CD14-positive monocyte (primary cell): ENCODE data around the gene GRIK4. TPM values are rescaled to one million over a fixed set of nuclear protein-coding genes. Genes with fewer than 3 reads are reported as not detected.

Experiments used
- DNase-seq, 3 donors: peaks; one replicate each; pipeline ENCODE4 v3.0.0-alpha.2; 2011 to 2022
- H2AFZ ChIP-seq: 2 replicates; pipeline ENCODE4 v1.6.0; 2012; ENCODE audit warnings: mild to moderate bottlenecking, low read depth, low read length, inconsistent platforms; ENCODE audit not compliant: insufficient read depth, poor library complexity, severe bottlenecking
- H3K27ac ChIP-seq, 2 donors: 1 replicate in 1 of 2; 2 replicates in 1 of 2; pipeline ENCODE4 v1.5.1; 2012 to 2013; ENCODE audit warnings: low read length in 2 of 2, control low read depth in 1 of 2, inconsistent platforms in 1 of 2, low read depth in 1 of 2, mild to moderate bottlenecking in 1 of 2
- H3K27me3 ChIP-seq, 2 donors: one replicate each; pipeline versions ENCODE4 v1.6.0 to v1.6.1; 2011 to 2013; ENCODE audit warnings: low read length in 2 of 2; ENCODE audit not compliant: control insufficient read depth in 2 of 2, insufficient read depth in 2 of 2
- H3K36me3 ChIP-seq, 2 donors: replicated peaks in 1 of 2; 1 replicate in 1 of 2; 2 replicates in 1 of 2; pipeline versions ENCODE4 v1.5.1 to v1.6.1; 2012 to 2013; ENCODE audit warnings: low read length in 2 of 2, control low read depth in 1 of 2, inconsistent platforms in 1 of 2, mild to moderate bottlenecking in 1 of 2; ENCODE audit not compliant: insufficient read depth in 2 of 2, control insufficient read depth in 1 of 2
- H3K4me1 ChIP-seq, 2 donors: 1 replicate in 1 of 2; 2 replicates in 1 of 2; pipeline versions ENCODE4 v1.5.1 to v1.6.1; 2012 to 2013; ENCODE audit warnings: low read length in 2 of 2, control low read depth in 1 of 2, inconsistent platforms in 1 of 2, mild to moderate bottlenecking in 1 of 2, moderate library complexity in 1 of 2; ENCODE audit not compliant: insufficient read depth in 2 of 2, control insufficient read depth in 1 of 2
- H3K4me2 ChIP-seq: replicated peaks from 2 replicates; pipeline ENCODE3; 2012; ENCODE audit warnings: low read length, moderate library complexity, mild to moderate bottlenecking; ENCODE audit not compliant: poor library complexity, severe bottlenecking; ENCODE audit errors: extremely low read depth
- H3K4me3 ChIP-seq, 3 experiments: fragments of 200-600 bp in 1 of 3; sonication (generic) in 1 of 3; replicated peaks in 1 of 3; 1 replicate in 2 of 3; 2 replicates in 1 of 3; pipeline ENCODE4 v1.5.1; 2011 to 2013; ENCODE audit warnings: low read length in 3 of 3, mild to moderate bottlenecking in 3 of 3, control low read depth in 2 of 3, low read depth in 2 of 3, inconsistent platforms in 1 of 3, moderate library complexity in 1 of 3
- H3K79me2 ChIP-seq: 2 replicates; pipeline ENCODE4 v1.6.0; 2012; ENCODE audit warnings: mild to moderate bottlenecking, control low read depth, inconsistent platforms, low read length, moderate library complexity; ENCODE audit not compliant: insufficient read depth
- H3K9ac ChIP-seq: 2 replicates; pipeline ENCODE4 v1.6.0; 2017; ENCODE audit warnings: low read length, mild to moderate bottlenecking; ENCODE audit not compliant: insufficient read depth, poor library complexity, severe bottlenecking
- H3K9me3 ChIP-seq, 2 donors: replicated peaks in 1 of 2; 1 replicate in 1 of 2; 2 replicates in 1 of 2; pipeline versions ENCODE4 v1.5.1 to v1.6.1; 2012 to 2013; ENCODE audit warnings: low read length in 2 of 2, control low read depth in 1 of 2; ENCODE audit not compliant: control insufficient read depth in 1 of 2, insufficient read depth in 1 of 2
- H4K20me1 ChIP-seq: 2 replicates; pipeline ENCODE4 v1.6.0; 2012; ENCODE audit warnings: mild to moderate bottlenecking, low read length, control low read depth, moderate library complexity; ENCODE audit not compliant: insufficient read depth
- H3K27ac Mint-ChIP-seq, 7 donors: one replicate each; pipeline ENCODE4 v1.8.0; 2020; ENCODE audit warnings: mild to moderate bottlenecking in 7 of 7, mixed read lengths in 7 of 7, moderate library complexity in 6 of 7, inconsistent platforms in 2 of 7
- H3K27me3 Mint-ChIP-seq, 3 donors: one replicate each; pipeline ENCODE4 v1.8.0; 2021 to 2022; ENCODE audit warnings: low read depth in 3 of 3, mild to moderate bottlenecking in 3 of 3, mixed read lengths in 3 of 3, moderate library complexity in 3 of 3, inconsistent platforms in 1 of 3
- H3K36me3 Mint-ChIP-seq, 2 donors: one replicate each; pipeline ENCODE4 v1.8.0; 2020; ENCODE audit warnings: mixed read lengths in 2 of 2, inconsistent platforms in 1 of 2, mild to moderate bottlenecking in 1 of 2
- H3K4me1 Mint-ChIP-seq: one replicate; pipeline ENCODE4 v1.8.0; 2020; ENCODE audit warnings: mild to moderate bottlenecking, mixed read lengths
- H3K4me3 Mint-ChIP-seq, 2 donors: one replicate each; pipeline ENCODE4 v1.8.0; 2020; ENCODE audit warnings: mild to moderate bottlenecking in 2 of 2, mixed read lengths in 2 of 2, moderate library complexity in 1 of 2
- H3K9me3 Mint-ChIP-seq, 7 donors: one replicate each; pipeline ENCODE4 v1.8.0; 2020 to 2022; ENCODE audit warnings: mixed read lengths in 7 of 7, mild to moderate bottlenecking in 6 of 7, moderate library complexity in 6 of 7, inconsistent platforms in 2 of 7
- CTCF ChIP-seq: fragments of 200-600 bp; IDR thresholded peaks from one replicate; pipeline ENCODE4 v1.8.0; 2022; ENCODE audit warnings: antibody characterized with exemption, mild to moderate bottlenecking
- WGBS: methylation state at CpG from one replicate; pipeline ENCODE4 v1.1.5; 2013; ENCODE audit warnings: missing lambda C conversion rate; ENCODE audit not compliant: insufficient coverage; 5-methylcytosine and 5-hydroxymethylcytosine counted together
- intact Hi-C, 2 donors: fragments of 100-400 bp; cut with micrococcal nuclease; formaldehyde crosslinking; loops; one replicate each; pipeline versions ENCODE4 v1.15.0 to v1.15.1; 2023
- polyA plus RNA-seq, 3 donors: library from polyadenylated mRNA; depleted of rRNA in 1 of 3; unstranded in 2 of 3; stranded (reverse) in 1 of 3; fragments of 300-500 nt in 2 of 3; fragments of >200 nt in 1 of 3; fragmentation: Illumina TruSeq in 2 of 3; gene quantifications; 1 replicate in 2 of 3; 2 replicates in 1 of 3; pipeline ENCODE4 v1.2.3, GENCODE V29; 2012 to 2021

The GRIK4 gene
- polyA plus RNA-seq, 3 donors = not detected

GRCh38 chr11:120545813-120546212 lies 34.3 kb downstream of the GRIK4 start:
- no peaks in the 10 kb centered on the region for H3K79me2 ChIP-seq
- H3K27ac Mint-ChIP-seq = no peak overlapping the region
- no peak for TF ChIP-seq CTCF

GRCh38 chr11:120546312-120547205 lies 35.0 kb downstream of the GRIK4 start:
- H3K27ac ChIP-seq = no peak overlapping the region
- no peak overlapping the region for H3K4me3 ChIP-seq
- H3K4me2 ChIP-seq = no peak overlapping the region
- Mint-ChIP-seq H3K4me3 (peak overlapping the region in 1 of 2 donors; percentile 9), H3K9me3 (peaks cover 0 to 8% (median under 1%) of the 10 kb centered on the region in 7 donors), H3K36me3 (no peaks in the 10 kb centered on the region), H3K4me1 (peaks cover 13% of the 10 kb centered on the region), H3K27ac (no peak overlapping the region), H3K27me3 (peaks cover 3 to 14% (median 13%) of the 10 kb centered on the region in 3 donors)
- H3K4me1 ChIP-seq = peaks cover 0 to 10% of the 10 kb centered on the region in 2 donors
- H3K36me3 ChIP-seq = no peaks in the 10 kb centered on the region
- intact Hi-C loops = no loop called here
- H3K9me3 ChIP-seq = peaks cover 0 to 1% of the 10 kb centered on the region in 2 donors
- H3K79me2 ChIP-seq = no peaks in the 10 kb centered on the region
- WGBS = 90% methylated on average over 9 of the region's 17 CpGs
- H3K9ac ChIP-seq = no peak overlapping the region
- H4K20me1 ChIP-seq = no peaks in the 10 kb centered on the region
- no peak for TF ChIP-seq CTCF
- H3K27me3 ChIP-seq = no peaks in the 10 kb centered on the region
- DNase-seq = no peak
- H2AFZ ChIP-seq = no peak overlapping the region

More at GRCh38 chr11:120545813-120546212, 34.3 kb downstream of the GRIK4 start:
- Mint-ChIP-seq H3K36me3 (no peaks in the 10 kb centered on the region), H3K9me3 (peaks cover 0 to 10% (median 3%) of the 10 kb centered on the region in 7 donors), H3K4me3 (peak overlapping the region in 1 of 2 donors; percentile 74), H3K4me1 (peaks cover 13% of the 10 kb centered on the region), H3K27me3 (peaks cover 3 to 14% (median 13%) of the 10 kb centered on the region in 3 donors)
- Histone ChIP-seq H3K27me3 (no peaks in the 10 kb centered on the region), H3K4me2 (no peak overlapping the region), H3K9ac (no peak overlapping the region), H2AFZ (no peak overlapping the region), H4K20me1 (no peaks in the 10 kb centered on the region), H3K36me3 (no peaks in the 10 kb centered on the region), H3K4me1 (peaks cover 0 to 10% of the 10 kb centered on the region in 2 donors), H3K27ac (no peak overlapping the region), H3K4me3 (no peak overlapping the region), H3K9me3 (peaks cover 0 to 5% of the 10 kb centered on the region in 2 donors)
- DNase-seq = no peak
- intact Hi-C loops = no loop called here
- 0% methylated on average over 7 of the region's 7 CpGs for WGBS
